ENCODE data around the gene OLFM2. TPM values are rescaled to one million over a fixed set of nuclear protein-coding genes. Genes with fewer than 3 reads are reported as not detected.
"Not testable (repeated sequence)": the region's sequence is repeated elsewhere in the genome, so short reads cannot be mapped to it uniquely, and the experiment has no call there.

Gene OLFM2
- total RNA-seq, 1 experiment from 2014 or later = 1.6 TPM

DNA sequence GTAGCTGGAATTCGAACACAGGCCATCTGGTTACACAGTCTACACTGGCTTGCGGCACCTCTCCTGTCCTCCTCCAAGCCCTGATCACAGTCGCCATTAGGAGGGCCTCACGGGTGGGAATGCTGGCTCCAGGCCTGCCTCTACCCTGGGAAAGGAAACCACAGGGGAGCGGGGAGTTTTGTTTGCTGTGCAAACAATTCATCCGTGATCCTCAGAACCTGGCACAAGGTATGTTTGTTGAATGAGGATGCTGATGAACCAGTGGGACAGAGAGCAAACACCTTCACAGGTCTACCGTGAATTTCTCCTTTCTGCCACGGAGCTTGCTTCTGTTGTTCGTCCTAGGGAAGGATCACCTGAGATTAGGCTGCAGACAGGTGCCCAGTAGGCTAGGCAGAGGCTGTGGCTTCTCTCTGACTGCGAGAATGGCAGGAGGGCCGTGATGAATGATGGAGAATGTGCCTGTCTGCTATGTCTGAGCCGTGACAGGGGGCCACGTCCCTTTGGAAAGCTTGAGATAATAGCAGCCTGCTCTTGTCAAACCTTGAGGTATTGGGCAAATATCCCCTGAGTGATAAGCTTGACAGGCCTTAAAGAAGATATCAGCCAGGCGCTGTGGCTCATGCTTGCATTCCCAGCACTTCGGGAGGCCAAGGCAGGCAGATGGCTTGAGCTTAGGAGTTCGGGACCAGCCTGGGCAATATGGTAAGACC lies 64.5 kb downstream of the OLFM2 start:
- DNase-seq (ENCODE audit: extremely low read depth, low read depth) = no peak

DNA sequence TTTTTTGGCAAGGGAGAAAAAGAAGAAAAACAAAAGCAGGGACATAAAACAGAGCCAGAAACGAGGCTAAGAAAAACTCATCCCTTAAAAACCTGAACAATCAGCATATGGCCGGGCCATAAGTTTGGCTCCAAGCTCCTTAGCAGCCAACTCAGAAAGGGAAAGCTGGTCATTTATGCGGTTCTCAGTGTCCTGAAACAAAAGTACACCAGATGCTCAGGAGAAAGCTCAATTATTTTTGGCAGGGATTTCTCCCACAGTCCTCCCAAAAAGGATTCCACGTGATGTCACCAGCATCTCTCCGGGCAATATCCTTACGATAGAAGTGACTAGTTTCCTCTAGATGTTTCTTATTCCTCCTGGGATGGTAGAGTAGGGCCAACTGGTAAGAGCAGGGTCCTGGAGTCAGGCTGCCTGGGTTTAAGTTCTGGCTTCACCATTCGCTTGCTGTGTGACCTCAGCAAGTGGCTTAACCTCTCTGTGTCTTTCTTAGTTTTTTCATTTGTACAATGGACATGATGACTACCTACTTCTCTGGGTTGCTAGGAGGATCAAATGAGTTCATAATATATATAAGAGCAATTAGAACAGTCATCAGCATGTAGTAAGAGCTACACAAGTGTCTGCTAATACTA lies 67.2 kb downstream of the OLFM2 start:
- DNase-seq (ENCODE audit: extremely low read depth, low read depth) = no peak

DNA sequence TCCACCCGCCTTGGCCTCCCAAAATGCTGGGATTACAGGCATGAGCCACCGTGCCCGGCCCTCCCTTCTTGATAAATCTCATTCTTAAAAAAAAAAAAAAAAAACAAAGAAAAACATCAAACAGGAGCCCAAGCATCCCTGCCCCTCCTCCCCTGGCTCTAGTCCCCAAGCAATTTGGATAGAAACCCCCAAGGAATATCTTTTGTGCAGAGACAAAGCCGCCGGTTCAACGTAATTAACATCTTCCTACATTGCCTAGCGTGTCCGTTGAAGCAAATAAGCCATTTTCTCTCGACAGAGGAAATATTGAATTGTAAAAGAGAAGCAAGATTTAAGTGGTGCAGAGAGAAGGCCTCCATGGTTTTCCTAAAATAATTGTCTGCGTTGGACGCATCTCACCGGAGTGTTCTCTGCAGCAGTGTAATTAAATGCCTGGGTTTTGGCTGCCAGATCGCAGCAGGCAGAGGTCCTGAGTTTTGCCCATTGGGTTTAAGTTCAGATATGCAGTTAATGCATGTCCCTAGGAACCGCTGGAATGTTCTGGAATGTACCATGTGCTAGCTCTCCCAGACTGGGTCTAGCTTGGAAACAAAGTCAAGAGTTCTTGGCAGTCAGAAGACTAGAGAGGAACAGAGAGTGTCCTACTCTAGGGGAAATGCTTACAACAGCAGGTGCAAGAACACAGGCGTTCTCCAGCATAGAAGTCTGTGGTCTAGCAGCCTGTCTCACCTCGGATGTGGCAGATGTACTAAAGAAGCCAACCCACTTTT lies 70.4 kb downstream of the OLFM2 start:
- DNase-seq (ENCODE audit: extremely low read depth, low read depth) = no peak

DNA sequence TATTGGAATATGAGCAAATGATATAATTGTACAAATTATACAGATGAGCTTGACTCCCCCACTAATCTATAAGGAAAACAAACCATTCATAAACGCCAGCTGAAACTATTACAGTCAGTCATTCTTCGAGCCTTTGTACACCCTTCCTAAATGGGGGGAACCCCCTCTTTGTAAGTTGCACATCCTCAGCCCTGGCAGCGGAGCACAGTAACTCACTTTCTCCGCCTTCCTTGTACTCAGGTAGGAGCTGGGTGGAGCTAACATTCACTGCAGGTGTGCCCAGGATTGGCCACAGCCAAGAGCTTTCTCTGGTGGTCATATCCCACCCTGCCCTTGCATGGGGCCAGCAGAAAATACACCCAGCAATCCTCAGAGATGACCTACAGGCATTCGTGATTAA lies 72.6 kb downstream of the OLFM2 start:
- no peak for DNase-seq (ENCODE audit: extremely low read depth, low read depth)

DNA sequence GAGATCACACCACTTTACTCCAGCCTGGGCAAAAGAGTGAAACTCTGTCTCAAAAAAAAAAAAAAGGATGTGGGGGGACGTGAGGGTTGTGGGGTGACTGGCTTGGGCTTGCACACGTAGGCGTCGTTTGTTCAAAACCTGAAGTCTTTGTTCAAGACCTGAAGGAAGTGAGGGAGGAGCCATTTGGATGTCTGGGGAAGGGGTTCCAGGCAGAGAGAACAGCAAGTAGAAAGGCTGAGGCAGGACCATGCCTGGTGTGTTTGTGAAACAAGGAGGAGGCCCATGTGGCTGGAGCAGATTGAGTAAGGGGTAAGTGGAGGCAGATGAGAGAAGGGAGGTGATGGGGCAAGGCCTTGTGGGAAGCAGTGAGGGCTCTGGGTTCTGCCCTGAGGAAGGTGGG lies 73.4 kb downstream of the OLFM2 start:
- DNase-seq (ENCODE audit: extremely low read depth, low read depth) = no peak

DNA sequence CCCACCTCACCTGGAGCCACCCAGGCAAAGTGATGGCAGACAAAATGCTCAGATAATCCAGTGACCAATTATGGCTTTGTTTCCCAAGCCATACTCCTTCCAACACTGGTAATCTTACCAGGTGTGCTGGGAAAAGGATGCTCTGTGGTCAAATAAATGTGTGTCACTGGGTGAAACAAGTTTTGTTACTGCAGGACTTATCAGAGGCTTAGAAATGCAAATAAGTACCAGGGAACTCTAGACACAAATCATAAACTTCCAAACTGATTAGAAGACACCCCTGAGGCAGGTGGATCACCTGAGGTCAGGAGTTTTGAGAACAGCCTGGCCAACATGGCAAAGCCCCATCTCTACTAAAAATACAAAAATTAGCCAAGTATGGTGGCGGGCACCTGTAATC lies 74.8 kb downstream of the OLFM2 start:
- no peak for DNase-seq (ENCODE audit: extremely low read depth, low read depth)

DNA sequence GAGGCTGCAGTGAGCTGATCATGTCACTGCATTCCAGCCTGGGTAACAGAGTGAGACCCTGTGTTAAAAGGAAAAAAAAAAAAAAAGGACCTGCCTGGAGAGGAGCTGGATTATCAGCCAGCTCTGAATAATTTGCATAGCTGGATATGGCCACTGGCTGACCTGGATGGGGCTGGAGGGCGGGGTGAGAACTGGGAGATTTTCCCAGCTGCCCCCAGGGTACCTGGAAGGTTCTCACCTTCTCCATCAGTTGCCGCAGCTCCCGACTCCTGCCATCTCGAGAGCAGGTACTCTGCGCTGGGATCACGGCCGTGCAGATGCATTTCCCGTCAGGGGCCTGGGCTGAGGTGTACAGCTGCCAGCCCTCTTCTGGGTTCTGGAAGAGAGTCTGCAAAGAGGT lies 75.9 kb downstream of the OLFM2 start:
- DNase-seq (ENCODE audit: extremely low read depth, low read depth) = no peak

DNA sequence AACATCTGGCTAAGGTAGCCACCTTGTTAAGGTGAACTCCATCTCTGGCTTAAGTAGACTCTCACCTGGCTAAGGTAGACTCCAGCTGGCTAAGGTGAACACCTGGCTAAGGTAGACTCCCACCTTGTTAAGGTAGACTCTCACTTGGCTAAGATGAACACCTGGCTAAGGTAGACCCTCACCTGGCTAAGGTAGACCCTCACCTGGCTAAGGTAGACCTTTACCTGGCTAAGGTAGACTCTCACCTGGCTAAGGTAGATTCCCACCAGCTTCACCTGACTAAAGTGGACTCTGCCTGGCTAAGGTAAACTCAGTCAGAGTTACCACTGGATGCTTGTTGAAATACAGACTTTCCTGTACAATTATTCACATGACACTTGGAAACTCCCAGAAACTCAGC lies 77.5 kb downstream of the OLFM2 start:
- DNase-seq (ENCODE audit: extremely low read depth, low read depth) = no peak

DNA sequence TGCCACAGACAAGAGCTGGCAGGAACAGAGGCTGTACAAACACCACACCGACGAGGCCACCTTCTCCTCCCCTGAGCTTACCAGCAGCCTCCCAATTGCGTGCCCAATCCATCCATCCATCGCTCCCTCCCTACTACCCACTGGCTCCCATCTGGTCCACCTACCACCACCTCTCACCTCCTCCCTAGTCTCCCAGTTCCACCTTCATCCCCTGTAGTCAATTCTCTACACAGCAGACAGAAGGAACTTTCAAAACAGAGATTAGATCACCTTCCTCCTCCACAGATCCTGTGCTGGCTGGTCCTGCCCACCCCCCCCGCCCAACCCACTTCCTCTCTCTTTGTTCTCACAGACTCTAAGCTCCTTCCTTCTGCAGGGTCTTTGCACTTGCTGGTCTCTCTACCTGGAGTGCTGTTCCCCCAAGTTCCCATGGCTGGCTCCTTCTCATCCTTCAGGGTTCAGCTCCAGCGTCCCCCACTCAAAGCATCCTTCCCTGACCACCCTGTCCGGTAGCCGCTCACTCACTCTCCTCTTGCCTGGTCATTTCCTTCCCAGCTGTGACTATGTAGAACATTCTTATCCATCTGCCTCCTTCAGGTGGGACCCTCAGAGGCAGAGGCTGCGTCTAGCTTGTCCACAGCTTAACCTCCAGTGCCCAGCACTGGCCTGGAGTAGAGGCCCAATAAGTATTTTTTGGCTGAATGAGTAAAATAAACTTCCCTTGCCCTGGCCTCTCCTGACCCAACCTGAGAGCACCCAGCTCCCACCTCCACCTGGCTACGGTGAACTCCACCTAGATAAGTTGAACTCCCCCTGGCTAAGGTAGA lies 78.2 kb downstream of the OLFM2 start:
- no peak for DNase-seq (ENCODE audit: extremely low read depth, low read depth)

DNA sequence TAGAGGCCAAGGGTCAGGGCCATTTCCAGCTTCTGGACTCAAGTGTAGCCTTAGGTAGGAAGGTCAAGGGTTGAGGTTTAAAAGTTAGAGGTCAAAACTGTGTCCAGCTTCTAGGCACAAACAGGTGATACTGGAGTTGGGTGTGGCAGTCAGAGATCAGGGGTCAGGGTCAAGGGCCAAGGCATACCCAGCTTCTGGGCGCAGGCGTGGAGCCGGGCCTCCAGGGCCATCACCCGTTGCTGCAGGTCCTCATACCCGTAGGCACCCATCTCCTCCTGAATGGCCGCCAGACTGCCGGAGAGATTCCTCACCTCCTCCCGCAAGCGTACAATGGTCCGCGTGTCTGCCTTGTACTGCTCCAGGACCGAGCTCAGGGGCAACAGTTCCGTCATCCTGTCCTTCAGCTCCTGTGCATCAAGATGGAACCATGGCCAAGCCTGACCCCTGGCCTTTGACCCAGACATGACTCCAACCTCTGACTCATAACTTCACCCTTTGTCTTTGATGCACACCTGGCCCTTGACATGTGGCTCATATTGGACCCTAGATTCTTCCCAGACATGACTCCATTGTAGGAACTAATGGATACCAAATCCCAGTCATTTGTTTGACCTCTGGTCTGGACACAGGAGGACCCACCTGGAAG lies 79.1 kb downstream of the OLFM2 start:
- no peak for DNase-seq (ENCODE audit: extremely low read depth, low read depth)

DNA sequence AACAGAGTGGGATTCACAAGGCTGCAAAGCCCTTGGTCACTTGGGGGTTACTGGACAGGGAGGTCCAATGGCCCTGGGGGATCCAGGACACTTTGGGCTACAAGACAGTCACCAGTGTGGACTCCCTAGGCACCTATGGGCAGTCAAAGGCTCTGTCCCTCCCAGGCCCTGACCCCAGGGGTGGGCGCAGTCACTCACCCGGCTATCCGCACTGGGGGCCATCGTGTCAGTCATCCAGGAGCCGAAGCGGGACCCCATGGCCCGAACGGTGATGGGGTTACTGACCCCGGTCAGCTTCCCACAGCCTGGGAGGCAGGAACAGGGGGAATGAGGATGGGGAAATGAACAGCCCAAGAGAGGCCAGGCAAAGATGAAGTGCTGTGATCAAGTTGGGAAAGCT lies 79.7 kb downstream of the OLFM2 start:
- no peak for DNase-seq (ENCODE audit: extremely low read depth, low read depth)

DNA sequence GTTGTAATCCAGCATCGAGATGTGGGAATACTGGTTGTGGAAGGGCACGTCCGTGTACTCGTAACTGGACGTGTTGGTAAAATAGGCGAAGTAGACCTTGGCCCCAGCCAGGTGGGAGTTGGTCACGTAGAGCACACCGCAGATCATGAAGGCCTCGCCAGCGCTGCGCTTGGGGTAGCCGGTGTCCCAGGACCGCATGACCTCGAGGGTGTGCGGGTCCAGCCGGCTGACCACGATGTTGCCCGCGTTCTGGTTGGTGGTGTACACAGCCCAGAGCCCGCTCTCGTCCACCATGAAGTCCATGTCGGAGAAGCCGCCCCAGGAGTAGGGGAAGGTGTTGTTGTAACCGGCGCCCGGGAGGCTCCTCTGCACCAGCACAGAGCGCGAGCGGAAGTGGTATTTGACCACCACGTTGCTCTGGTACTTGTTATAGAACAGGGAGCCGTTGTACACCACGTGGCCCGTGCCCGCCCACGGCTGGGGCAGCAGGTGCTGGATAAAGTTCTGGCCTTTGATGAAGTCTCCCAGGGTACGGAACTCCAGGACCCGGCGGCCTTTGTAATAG lies 82.0 kb downstream of the OLFM2 start:
- no peak for DNase-seq (ENCODE audit: extremely low read depth, low read depth)

DNA sequence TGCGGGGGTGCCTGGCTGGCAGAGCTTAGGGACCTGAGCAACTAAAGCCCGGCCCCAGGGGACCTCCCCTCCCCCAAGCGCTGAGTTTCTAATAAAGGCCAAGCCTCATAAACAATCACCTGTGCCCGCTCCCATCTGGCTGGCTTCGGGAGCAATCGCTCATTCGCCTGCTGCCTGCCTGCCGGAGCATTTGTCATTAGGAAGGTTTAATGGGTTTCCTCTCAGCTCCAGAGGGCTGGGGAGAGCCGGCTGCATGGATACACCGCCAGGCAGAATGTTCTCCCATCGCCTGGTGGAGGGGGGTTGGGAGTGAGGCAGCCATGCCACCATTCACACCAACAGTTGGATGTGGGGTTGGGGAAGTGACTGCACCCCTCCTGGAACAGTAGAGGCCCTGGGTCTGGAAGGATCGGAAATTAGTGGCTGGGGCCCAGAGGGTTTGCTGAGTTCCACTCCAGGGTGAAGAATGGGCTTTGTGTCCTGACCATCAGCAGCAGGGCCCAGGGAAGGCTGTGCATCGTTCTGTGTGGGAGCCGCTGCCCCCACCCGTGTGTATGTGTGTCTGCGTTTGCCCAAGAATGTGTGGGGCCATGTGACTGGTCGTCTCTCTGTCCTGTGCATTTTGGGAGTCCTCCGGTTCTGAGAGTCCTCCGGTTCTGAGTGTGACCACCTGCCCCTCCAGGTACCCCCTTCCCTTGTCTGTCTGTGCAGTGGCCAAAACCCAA lies 85.9 kb downstream of the OLFM2 start:
- DNase-seq (ENCODE audit: extremely low read depth, low read depth) = no peak

DNA sequence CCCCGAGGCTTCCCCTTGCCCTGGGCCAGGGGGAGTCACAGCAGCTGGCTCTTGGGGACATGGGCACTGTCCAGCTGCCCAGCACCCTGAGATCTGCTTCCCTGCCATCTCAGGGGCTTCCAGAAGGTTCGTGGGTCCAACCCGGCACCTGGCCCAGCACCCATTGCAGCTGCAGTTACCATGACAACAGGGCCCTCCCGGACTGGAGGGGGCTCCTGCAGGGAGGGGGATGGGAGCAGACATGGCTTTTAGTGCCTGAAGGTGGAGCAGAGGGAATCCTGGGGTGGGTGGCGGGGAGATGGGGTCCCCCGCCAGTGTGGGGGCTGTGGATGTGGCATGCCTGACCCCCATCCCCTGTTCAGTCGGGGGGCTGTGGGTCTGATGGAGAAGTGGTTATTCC lies 86.5 kb downstream of the OLFM2 start:
- no peak for DNase-seq (ENCODE audit: extremely low read depth, low read depth)

DNA sequence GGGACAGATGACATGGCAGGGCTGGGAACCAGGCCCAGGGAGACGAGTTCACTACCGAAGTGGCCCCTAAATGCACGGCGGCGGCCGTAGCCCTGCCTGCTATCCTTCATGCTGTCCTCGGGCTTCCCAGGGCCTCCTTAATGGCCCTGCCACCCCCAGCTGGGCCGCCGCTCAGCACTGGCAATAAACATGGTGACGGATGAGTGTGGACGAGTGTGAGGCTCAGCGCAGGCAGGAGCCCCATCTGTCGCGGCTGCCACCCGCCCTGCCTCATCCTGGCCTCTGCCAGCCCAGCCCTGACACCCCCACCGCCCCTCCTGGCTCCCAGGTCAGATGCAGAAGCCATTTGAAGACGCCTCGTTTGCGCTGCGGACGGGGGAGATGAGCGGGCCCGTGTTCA lies 87.6 kb downstream of the OLFM2 start:
- no peak for DNase-seq (ENCODE audit: extremely low read depth, low read depth)

DNA sequence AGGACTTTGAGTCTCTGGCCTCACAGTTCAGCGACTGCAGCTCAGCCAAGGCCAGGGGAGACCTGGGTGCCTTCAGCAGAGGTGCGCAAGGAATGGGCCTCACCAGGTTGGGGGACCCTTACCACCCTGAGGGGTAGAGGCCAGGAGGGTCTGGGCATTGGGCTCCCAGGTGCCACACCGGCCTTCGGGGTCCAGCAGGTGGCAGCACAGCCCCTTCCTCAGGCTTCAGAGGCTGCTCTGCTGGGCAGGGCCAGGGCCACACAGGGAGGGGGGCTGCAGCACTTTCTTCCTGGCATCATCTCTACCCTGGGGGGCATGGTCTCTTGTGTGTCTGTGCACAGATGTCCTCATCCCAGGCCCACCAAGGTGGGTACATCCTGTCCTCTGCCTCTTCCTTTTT lies 88.3 kb downstream of the OLFM2 start:
- DNase-seq (ENCODE audit: extremely low read depth, low read depth) = no peak

DNA sequence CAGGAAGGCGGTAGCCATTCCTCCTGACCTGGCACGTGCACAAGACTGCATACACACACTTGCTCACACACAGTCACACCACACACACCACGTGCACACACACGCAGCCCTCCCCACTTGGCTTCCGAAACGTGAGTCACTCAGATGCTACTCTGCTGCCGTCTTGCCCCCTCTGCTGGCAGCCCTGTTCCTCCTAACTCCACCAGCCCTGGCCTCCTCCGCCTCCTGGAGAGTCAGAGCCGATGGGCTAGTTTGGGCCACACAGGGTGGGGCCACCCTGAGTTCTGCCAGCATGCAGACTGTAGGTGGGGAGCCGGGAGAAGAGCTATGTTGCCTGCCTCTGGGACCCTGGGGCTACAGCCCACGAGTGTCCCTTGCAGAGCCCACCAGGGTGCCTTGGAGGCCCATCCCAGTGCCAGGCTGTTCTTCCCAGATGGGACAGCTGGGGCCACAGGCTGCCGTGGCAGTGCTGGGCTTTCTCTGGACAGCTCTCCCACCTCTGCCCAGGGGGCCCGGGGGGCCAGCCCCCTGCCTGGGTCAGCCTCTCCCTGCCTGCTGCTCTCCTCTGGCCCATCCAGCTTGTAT lies 89.1 kb downstream of the OLFM2 start:
- peak; percentile 44 for DNase-seq (ENCODE audit: extremely low read depth, low read depth)

DNA sequence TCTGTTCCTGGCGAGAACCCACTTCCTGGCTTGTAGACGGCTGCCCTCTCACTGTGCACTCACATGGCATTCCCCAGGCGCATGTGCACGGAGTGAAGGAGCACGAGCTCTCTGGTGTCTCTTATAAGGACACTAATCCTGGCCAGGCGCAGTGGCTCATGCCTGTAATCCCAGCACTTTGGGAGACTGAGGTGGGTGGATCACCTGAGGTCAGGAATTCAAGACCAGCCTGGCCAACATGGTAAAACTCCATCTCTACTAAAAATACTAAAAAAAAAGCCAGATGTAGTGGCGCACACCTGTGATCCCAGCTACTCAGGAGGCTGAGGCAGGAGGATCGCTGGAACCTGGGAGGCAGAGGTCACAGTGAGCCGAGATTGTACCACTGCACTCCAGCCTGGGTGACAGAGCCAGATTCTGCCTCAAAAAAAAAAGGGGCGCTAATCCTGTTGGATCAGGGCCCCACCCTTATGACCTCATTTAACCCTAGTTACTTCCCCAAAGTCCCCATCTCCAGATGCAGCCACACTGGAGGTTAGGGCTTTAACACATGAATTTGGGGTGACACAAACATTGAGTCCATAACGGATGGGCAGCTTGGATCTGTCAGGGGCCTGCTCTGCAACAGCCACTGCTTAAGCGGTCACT lies 92.6 kb downstream of the OLFM2 start:
- DNase-seq (ENCODE audit: extremely low read depth, low read depth) = not testable (repeated sequence)
